ENCODE measurements around the gene RAI2. TPM values are rescaled to one million over a fixed set of nuclear protein-coding genes. Genes with fewer than 3 reads are reported as not detected.

RAI2 gene
- total RNA-seq, result under 1 TPM in 1 of 2 donors, not detected in 1; 0.29 TPM

- Mint-ChIP-seq H3K4me3 (peak within 1 kb of the TSS; percentile 68), H3K4me1 (no peaks in the 10 kb centered on the region), H3K36me3 (ENCODE audit: low read depth) (no peaks in the 10 kb centered on the region), H3K9me3 (no peaks in the 10 kb centered on the region), H3K27me3 (peaks cover 37% of the 10 kb centered on the region), H3K27ac (no peak within 1 kb of the TSS)
- peak; percentile 24 for ATAC-seq (replicated peaks)
Observed at GRCh38 chrX:17860811-17861488, at the start of gene RAI2. TSS of gene RAI2 (minus strand) at chrX:17861298. CDS start at chrX:17802010, 59,288 bp downstream.

GRCh38 chrX:17888421-17888820 lies 27.3 kb upstream of the RAI2 start:
- Mint-ChIP-seq H3K27ac (no peak overlapping the region), H3K9me3 (no peaks in the 10 kb centered on the region), H3K4me3 (no peak overlapping the region), H3K27me3 (peaks cover 10% of the 10 kb centered on the region), H3K36me3 (ENCODE audit: low read depth) (no peaks in the 10 kb centered on the region), H3K4me1 (no peaks in the 10 kb centered on the region)
- no peak for ATAC-seq (replicated peaks)

GRCh38 chrX:17882680-17883079 lies 21.6 kb upstream of the RAI2 start:
- H3K9me3 Mint-ChIP-seq, result no peaks in the 10 kb centered on the region

GRCh38 chrX:17878028-17878670 lies 17.1 kb upstream of the RAI2 start:
- no peak for ATAC-seq (replicated peaks)
- no peak overlapping the region for H3K27ac Mint-ChIP-seq
- peaks cover 34% of the 10 kb centered on the region for H3K27me3 Mint-ChIP-seq
- H3K36me3 Mint-ChIP-seq (ENCODE audit: low read depth), result no peaks in the 10 kb centered on the region
- no peaks in the 10 kb centered on the region for H3K4me1 Mint-ChIP-seq
- no peak overlapping the region for H3K4me3 Mint-ChIP-seq
- no peaks in the 10 kb centered on the region for H3K9me3 Mint-ChIP-seq

More at GRCh38 chrX:17882680-17883079, 21.6 kb upstream of the RAI2 start:
- Mint-ChIP-seq H3K27ac (no peak overlapping the region), H3K27me3 (peaks cover 27% of the 10 kb centered on the region), H3K4me3 (no peak overlapping the region), H3K36me3 (ENCODE audit: low read depth) (no peaks in the 10 kb centered on the region), H3K4me1 (no peaks in the 10 kb centered on the region)
- no peak for ATAC-seq (replicated peaks)

GRCh38 chrX:17876135-17876534 lies 15.0 kb upstream of the RAI2 start:
- no peak overlapping the region for H3K4me3 Mint-ChIP-seq
- no peak overlapping the region for H3K27ac Mint-ChIP-seq
- no peaks in the 10 kb centered on the region for H3K36me3 Mint-ChIP-seq (ENCODE audit: low read depth)
- no peak for ATAC-seq (replicated peaks)
- H3K9me3 Mint-ChIP-seq, result no peaks in the 10 kb centered on the region
- no peaks in the 10 kb centered on the region for H3K4me1 Mint-ChIP-seq
- peaks cover 23% of the 10 kb centered on the region for H3K27me3 Mint-ChIP-seq

- ATAC-seq (replicated peaks), result no peak
- Mint-ChIP-seq H3K4me3 (no peak overlapping the region), H3K36me3 (ENCODE audit: low read depth) (no peaks in the 10 kb centered on the region), H3K4me1 (no peaks in the 10 kb centered on the region), H3K27ac (no peak overlapping the region), H3K9me3 (no peaks in the 10 kb centered on the region), H3K27me3 (peaks cover 5% of the 10 kb centered on the region)
Observed at GRCh38 chrX:17869580-17869979, 8.5 kb upstream of the RAI2 start.

GRCh38 chrX:17861489-17862011 lies 452 bp upstream of the RAI2 start:
- ATAC-seq (replicated peaks), result no peak
- no peak overlapping the region for H3K27ac Mint-ChIP-seq
- no peaks in the 10 kb centered on the region for H3K4me1 Mint-ChIP-seq
- H3K36me3 Mint-ChIP-seq (ENCODE audit: low read depth), result no peaks in the 10 kb centered on the region
- H3K9me3 Mint-ChIP-seq, result no peaks in the 10 kb centered on the region
- H3K27me3 Mint-ChIP-seq, result peaks cover 37% of the 10 kb centered on the region
- peak overlapping the region; percentile 34 for H3K4me3 Mint-ChIP-seq

- Mint-ChIP-seq H3K36me3 (ENCODE audit: low read depth) (no peaks in the 10 kb centered on the region), H3K27me3 (peaks cover 37% of the 10 kb centered on the region), H3K27ac (no peak overlapping the region), H3K4me1 (no peaks in the 10 kb centered on the region), H3K9me3 (no peaks in the 10 kb centered on the region), H3K4me3 (peak overlapping the region; percentile 68)
- no peak for ATAC-seq (replicated peaks)
Observed at GRCh38 chrX:17860179-17860780, 818 bp downstream of the RAI2 start.

- H3K4me3 Mint-ChIP-seq, result peak overlapping the region; percentile 68
- no peaks in the 10 kb centered on the region for H3K4me1 Mint-ChIP-seq
- H3K9me3 Mint-ChIP-seq, result no peaks in the 10 kb centered on the region
- no peak overlapping the region for H3K27ac Mint-ChIP-seq
- peaks cover 41% of the 10 kb centered on the region for H3K27me3 Mint-ChIP-seq
- H3K36me3 Mint-ChIP-seq (ENCODE audit: low read depth), result no peaks in the 10 kb centered on the region
- ATAC-seq (replicated peaks), result no peak
Observed at GRCh38 chrX:17859609-17860178, 1.4 kb downstream of the RAI2 start.

- Mint-ChIP-seq H3K9me3 (no peaks in the 10 kb centered on the region), H3K36me3 (ENCODE audit: low read depth) (no peaks in the 10 kb centered on the region), H3K4me1 (no peaks in the 10 kb centered on the region), H3K27ac (no peak overlapping the region), H3K4me3 (no peak overlapping the region), H3K27me3 (peaks cover 15% of the 10 kb centered on the region)
- ATAC-seq (replicated peaks), result no peak
Observed at GRCh38 chrX:17854531-17854930, 6.6 kb downstream of the RAI2 start.

- Mint-ChIP-seq H3K27ac (no peak overlapping the region), H3K4me1 (no peaks in the 10 kb centered on the region), H3K27me3 (peaks cover 11% of the 10 kb centered on the region), H3K4me3 (no peak overlapping the region), H3K36me3 (ENCODE audit: low read depth) (no peaks in the 10 kb centered on the region), H3K9me3 (no peaks in the 10 kb centered on the region)
- no peak for ATAC-seq (replicated peaks)
Observed at GRCh38 chrX:17854069-17854468, 7.0 kb downstream of the RAI2 start.

GRCh38 chrX:17851874-17852273 lies 9.2 kb downstream of the RAI2 start:
- no peaks in the 10 kb centered on the region for H3K36me3 Mint-ChIP-seq (ENCODE audit: low read depth)
- peaks cover 4% of the 10 kb centered on the region for H3K27me3 Mint-ChIP-seq
- H3K9me3 Mint-ChIP-seq, result no peaks in the 10 kb centered on the region
- H3K4me1 Mint-ChIP-seq, result no peaks in the 10 kb centered on the region
- H3K27ac Mint-ChIP-seq, result no peak overlapping the region
- no peak for ATAC-seq (replicated peaks)
- H3K4me3 Mint-ChIP-seq, result no peak overlapping the region

GRCh38 chrX:17848545-17849265 lies 12.4 kb downstream of the RAI2 start:
- H3K9me3 Mint-ChIP-seq, result no peaks in the 10 kb centered on the region
- no peaks in the 10 kb centered on the region for H3K27me3 Mint-ChIP-seq
- H3K36me3 Mint-ChIP-seq (ENCODE audit: low read depth), result no peaks in the 10 kb centered on the region
- H3K4me1 Mint-ChIP-seq, result no peaks in the 10 kb centered on the region
- no peak for ATAC-seq (replicated peaks)
- H3K4me3 Mint-ChIP-seq, result no peak overlapping the region
- no peak overlapping the region for H3K27ac Mint-ChIP-seq

- H3K4me1 Mint-ChIP-seq, result no peaks in the 10 kb centered on the region
- H3K27ac Mint-ChIP-seq, result no peak overlapping the region
- H3K4me3 Mint-ChIP-seq, result no peak overlapping the region
- peaks cover 8% of the 10 kb centered on the region for H3K27me3 Mint-ChIP-seq
- H3K36me3 Mint-ChIP-seq (ENCODE audit: low read depth), result no peaks in the 10 kb centered on the region
- ATAC-seq (replicated peaks), result no peak
- H3K9me3 Mint-ChIP-seq, result no peaks in the 10 kb centered on the region
Observed at GRCh38 chrX:17846045-17846444, 15.1 kb downstream of the RAI2 start.
